Glomerular visceral epithelial cell (primary cell): ENCODE results near the gene TEX35.
"Not testable (repeated sequence)": the region's sequence is repeated elsewhere in the genome, so short reads cannot be mapped to it uniquely, and the experiment has no call there.

Experiments used
- DNase-seq: peaks from one replicate; pipeline ENCODE4 v3.0.0-alpha.2; 2016; ENCODE audit errors: extremely low spot score

TEX35 gene

DNA sequence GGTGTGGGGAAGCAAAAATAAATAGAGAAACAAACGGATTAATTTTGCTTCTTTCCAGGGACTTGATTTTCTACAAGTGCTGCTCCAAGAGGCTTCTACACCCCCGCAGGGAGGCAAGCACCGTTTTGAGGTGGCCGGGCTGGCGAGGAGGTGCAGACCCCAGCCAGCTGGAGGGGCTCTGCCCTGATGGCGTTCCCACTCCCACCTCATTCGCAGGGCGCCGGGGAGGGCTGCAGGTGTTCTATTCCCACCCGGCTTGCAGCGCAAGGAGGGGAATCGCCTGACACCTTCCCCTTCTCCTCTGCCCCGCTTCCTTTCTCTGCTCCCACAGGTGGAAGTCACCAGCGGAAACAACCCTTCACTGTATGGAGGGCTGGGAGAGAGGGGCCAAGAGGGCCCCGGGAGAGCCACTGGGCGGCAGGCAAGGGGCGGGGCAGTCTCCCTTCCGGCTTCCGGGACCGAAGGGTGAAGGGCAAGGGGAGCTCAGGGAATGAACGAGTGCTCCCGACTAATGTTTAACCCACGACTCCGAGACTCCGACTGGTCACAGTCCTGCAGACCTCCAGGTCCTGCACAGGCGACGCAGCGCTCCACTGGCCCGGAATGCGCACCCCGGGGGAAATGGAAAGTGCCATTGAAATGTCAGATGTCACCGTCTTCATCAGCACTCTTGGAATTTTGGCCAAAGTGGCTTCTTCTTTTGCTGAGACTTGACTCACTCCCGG is 29.1 kb downstream of the TEX35 start:
- DNase-seq = peak; percentile 62

DNA sequence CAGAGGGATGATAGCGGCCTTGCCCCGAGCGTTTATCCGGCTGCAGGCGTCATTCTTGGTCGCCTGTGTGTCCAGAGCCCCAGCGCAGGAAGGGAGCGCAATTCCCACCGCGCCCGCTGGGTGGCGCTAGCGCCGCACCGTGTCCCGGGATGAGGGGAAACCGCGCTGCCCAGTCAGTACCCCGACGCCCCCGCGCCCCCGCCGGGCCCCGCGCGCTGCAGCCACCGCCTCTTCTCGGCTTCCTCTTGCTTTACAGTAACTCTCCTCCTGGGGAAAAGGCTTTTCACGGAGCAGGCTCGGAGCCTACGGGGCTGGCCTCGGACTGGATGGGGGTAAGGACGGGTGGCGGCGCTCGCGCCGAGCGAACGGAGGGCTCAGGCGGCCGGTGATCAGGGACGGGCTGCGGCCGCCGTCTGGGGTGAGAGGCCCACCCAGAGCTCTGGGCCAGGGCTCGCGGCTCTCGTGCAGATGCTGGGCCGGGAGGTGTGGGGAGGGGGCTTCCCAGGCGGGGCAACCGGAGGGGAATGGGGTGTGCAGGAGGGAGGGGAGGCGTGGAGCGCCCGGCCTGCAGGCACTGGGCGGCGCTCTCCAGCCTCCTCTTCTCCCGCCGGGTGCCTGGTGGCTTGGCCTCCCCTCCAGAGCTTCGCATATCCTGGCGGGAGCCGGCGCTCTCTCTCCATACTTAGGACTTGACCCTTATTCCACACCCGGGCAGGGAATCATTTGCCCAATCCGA is 29.8 kb downstream of the TEX35 start:
- peak; percentile 91 for DNase-seq

GRCh38 chr1:178543290-178543607 is 30.3 kb downstream of the TEX35 start:
- DNase-seq = no peak

- DNase-seq = no peak
These were observed 31.6 kb downstream of the TEX35 start for GRCh38 chr1:178544531-178544930.

DNA sequence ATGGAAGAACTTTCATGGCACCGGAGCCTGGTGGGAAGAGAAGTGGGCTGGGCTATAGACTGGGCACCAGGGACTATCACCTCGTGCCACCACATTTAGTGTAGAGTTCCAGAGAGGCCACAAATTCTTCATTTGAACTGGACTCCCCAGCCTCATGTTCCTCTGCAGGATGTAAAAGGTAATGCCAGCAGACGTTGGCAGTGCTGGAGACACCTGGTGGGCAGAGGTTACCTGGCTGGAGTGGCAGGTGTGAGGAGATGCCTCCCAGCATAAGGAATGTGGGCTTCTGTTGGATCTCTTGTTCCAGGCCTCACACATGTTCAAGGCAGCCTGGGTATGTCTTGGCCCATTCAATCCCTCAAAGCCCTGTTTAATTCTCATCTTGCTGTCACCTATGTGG is 35.2 kb downstream of the TEX35 start:
- DNase-seq = no peak

- no peak for DNase-seq
These were observed 38.4 kb downstream of the TEX35 start for GRCh38 chr1:178551307-178551706.

DNA sequence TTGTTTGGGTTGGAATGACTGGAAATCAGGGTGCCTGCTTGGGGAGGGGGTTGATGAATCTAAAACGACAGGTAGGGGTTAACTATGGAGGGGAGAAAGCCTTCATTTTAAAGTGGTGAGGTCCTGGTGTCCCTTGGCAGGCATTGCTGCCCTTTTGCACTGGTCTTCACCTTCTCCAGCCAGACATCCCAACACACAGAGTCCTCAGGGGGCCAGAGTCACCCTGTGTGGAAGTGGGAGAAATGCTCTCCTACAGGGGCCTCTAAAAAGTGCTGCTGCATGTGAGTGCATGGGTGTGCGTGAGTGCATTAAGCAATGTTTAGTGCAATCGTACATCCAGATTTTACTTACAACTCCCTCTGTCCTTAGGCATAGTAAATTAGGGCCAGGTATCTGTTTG is 39.0 kb downstream of the TEX35 start:
- DNase-seq = no peak

DNA sequence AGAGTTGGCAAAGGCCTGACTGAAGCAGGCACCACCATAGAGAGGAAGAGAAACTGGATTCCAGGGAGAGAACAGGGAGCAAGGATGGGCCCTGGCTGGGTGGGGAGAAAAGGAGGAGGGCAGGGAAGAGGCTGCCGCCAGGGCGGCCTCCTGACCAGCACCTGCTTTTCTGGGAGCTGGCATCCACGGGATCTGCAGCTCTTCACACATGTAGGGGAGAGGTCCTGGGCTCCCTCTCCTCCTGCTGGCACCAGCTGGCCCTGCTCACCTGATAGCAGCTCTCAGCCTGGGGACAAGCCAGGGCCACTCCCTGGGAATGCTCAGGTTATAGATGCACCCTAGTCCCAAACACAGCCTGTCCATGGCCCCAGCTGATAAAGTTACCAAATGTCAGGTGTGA is 39.9 kb downstream of the TEX35 start:
- no peak for DNase-seq

DNA sequence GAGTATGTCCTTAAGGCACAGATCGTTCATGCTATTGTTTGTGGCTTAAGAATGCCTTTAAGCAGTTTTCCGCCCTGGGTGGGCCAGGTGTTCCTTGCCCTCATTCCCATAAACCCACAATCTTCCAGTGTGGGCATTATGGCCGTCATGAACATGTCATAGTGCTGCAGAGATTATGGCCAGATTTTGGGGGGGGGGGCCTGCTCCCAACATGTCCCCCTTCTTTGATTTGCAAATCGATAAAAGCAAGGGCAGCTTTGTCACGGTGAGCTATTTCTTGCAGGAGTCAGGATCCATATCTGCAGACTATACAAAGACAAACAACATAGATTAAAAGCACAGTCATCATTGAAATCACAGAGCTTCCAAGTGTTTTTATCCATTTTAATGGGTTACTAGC is 41.4 kb downstream of the TEX35 start:
- not testable (repeated sequence) for DNase-seq

GRCh38 chr1:178555613-178556012 is 42.7 kb downstream of the TEX35 start:
- not testable (repeated sequence) for DNase-seq

DNA sequence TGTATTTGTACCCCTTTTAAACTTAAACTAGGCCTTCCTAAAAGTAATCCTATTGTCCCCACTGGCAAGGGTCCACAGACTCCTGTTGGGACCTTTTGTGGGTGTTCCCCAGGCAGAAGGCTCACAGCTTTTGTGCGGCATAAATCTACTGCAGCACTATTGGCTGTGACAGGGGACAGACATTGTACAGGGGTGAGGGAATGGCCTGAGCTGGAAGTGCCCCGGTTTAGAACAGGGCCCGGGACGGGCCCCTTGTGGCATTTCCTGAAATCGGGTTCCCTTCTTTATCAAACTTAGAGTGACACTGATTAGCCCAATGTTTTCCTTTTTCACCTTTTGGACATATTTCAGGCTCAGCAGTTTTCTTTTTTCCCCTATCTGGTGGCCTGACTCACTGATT is 45.9 kb downstream of the TEX35 start:
- not testable (repeated sequence) for DNase-seq

DNA sequence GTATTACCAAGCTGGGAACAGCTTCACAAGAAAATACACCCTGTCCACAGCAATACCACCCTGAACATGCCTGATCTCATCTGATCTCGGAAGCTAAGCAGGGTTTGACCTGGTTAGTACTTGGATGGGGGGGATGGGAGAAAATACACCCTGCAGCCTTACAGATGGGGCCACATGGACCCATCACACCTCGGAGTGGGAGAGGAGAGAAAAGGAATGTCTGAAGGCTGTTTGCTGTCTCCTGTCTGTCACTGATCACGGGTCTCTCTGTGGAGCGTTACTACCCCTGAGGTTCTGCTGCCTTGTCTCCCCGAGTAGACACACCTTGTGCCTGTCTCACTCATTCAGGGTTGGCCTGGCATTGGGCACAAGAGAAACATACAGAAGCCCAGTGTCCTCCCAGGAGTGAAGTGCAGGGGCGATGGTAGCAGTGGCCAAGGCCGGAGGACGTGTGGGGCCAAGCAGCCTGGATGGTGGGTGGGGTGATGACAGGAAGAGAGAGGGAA is 48.0 kb downstream of the TEX35 start:
- DNase-seq = no peak

DNA sequence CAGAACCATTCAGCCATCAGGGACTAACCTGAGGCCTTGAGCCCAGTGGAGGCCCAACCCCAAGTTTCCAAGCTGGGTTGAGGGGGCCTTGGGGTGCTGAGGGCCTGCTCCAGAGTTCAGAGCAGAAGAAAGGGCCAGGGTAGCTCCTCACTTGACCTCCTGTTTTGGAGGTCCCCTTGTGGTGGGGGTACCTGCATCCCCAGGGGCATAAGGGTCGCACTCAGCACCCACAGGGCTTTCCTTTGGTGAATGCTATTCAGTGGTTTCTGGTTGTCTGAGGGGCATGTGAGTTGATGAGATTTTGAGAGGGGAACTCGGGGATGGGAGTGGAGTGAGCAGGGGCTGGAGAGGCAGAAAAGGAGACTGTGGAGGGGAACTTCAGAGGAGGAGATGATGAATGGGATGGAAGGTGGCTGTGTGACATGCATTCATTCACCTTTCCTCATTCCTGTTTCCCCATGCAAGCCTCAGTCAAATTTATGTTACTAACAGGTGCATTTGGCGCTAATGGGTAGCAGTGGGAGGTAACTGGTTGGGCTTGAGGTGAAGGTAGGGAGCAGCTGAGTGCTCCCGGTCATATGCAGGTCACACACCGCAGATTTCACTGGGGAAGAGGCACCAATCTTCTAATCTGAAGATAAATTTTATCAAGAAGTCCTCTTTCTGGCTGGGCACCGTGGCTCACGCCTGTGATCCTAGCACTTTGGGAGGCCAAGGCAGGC is 50.4 kb downstream of the TEX35 start:
- DNase-seq = no peak

- DNase-seq = no peak
These were observed 51.3 kb downstream of the TEX35 start for GRCh38 chr1:178564086-178564782.

DNA sequence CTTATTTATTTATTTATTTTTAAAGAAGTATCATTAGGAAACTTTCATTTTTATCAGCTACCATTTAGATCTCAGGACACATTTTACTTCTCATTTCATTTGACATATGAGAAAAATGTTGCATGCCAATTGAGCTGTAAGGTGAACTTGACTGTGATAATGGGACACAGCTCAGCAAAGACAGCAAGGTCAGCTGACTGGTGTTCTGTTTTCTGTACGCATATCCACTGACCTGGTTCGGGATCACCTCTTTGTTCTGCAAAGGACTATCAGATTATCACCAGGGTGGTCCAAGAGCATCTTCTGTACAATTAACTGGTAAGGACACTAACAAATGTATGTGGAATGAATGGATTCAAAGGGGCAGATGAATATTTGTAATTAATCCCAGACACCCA is 51.9 kb downstream of the TEX35 start:
- no peak for DNase-seq

GRCh38 chr1:178565586-178565985 is 52.7 kb downstream of the TEX35 start:
- DNase-seq = no peak

- peak; percentile 55 for DNase-seq
These were observed 53.3 kb downstream of the TEX35 start for GRCh38 chr1:178566187-178566586.

- no peak for DNase-seq
These were observed 58.9 kb downstream of the TEX35 start for GRCh38 chr1:178571807-178572206.
